Measurements from ENCODE around the gene B3GNT7.

GRCh38 chr2:231409776-231410175 is 14.3 kb downstream of the B3GNT7 start:
- TF ChIP-seq SUZ12 (IDR thresholded peaks at IDR 0.05; ENCODE audit: extremely low read depth, insufficient read depth, insufficient read length) = no peak
- no peak for TF ChIP-seq ZNF274 (IDR thresholded peaks at IDR 0.05; ENCODE audit: low read depth, low read length)
- no peak for TF ChIP-seq YY1 (IDR thresholded peaks at IDR 0.05; ENCODE audit: insufficient read depth, insufficient read length)

Data from NT2/D1 (cell line).